ENCODE data around the gene PPWD1. TPM values are rescaled to one million over a fixed set of nuclear protein-coding genes. Genes with fewer than 3 reads are reported as not detected.
"Not testable (repeated sequence)": the region's sequence is repeated elsewhere in the genome, so short reads cannot be mapped to it uniquely, and the experiment has no call there.

Gene PPWD1
- total RNA-seq, 2 donors from 2014 or later: 32.8 to 71.0 TPM

GRCh38 chr5:65577141-65577540 is 14.0 kb downstream of the PPWD1 start:
- Histone ChIP-seq H3K36me3 (peaks cover 8% of the 10 kb centered on the region), H3K27me3 (replicated peaks; ENCODE audit: insufficient read depth) (no peaks in the 10 kb centered on the region), H3K27ac (no peak overlapping the region), H3K4me1 (ENCODE audit: control insufficient read depth in 1 of 2, low read depth in 2 of 2) (no peaks in the 10 kb centered on the region), H3K4me3 (no peak overlapping the region), H3K9me3 (no peaks in the 10 kb centered on the region)
- TF ChIP-seq CTCF (IDR thresholded peaks at IDR 0.05): no peak
- ATAC-seq (ENCODE audit: insufficient number of reproducible peaks, low FRiP score, low read depth) (no peak), DNase-seq (ENCODE audit: low spot score) (no peak)

- Histone ChIP-seq H3K9me3 (no peaks in the 10 kb centered on the region), H3K27me3 (replicated peaks; ENCODE audit: insufficient read depth) (no peaks in the 10 kb centered on the region), H3K4me3 (no peak overlapping the region), H3K4me1 (ENCODE audit: control insufficient read depth in 1 of 2, low read depth in 2 of 2) (no peaks in the 10 kb centered on the region), H3K36me3 (peaks cover 38% of the 10 kb centered on the region), H3K27ac (no peak overlapping the region)
- no peak for TF ChIP-seq CTCF (IDR thresholded peaks at IDR 0.05)
- no peak for ATAC-seq (ENCODE audit: insufficient number of reproducible peaks, low FRiP score, low read depth)
- DNase-seq (ENCODE audit: low spot score): no peak
These were observed 25.6 kb downstream of the PPWD1 start for GRCh38 chr5:65588694-65589093.

- H3K27ac ChIP-seq, H3K4me3 ChIP-seq: not testable (repeated sequence)
- peaks cover 29% of the 10 kb centered on the region for H3K36me3 ChIP-seq
These were observed 38.7 kb downstream of the PPWD1 start for GRCh38 chr5:65601761-65602160.

GRCh38 chr5:65611524-65611923 is 48.4 kb downstream of the PPWD1 start:
- H3K36me3 ChIP-seq: peaks cover 28% of the 10 kb centered on the region

More at GRCh38 chr5:65601761-65602160, 38.7 kb downstream of the PPWD1 start:
- not testable (repeated sequence) for ATAC-seq (ENCODE audit: insufficient number of reproducible peaks, low FRiP score, low read depth); H3K4me1 ChIP-seq (ENCODE audit: control insufficient read depth in 1 of 2, low read depth in 2 of 2); H3K27me3 ChIP-seq (replicated peaks; ENCODE audit: insufficient read depth); H3K9me3 ChIP-seq; DNase-seq (ENCODE audit: low spot score)

GRCh38 chr5:65612298-65612907 is 49.3 kb downstream of the PPWD1 start:
- H3K9me3 ChIP-seq: no peaks in the 10 kb centered on the region
- H3K27ac ChIP-seq: no peak overlapping the region
- H3K27me3 ChIP-seq (replicated peaks; ENCODE audit: insufficient read depth): no peaks in the 10 kb centered on the region
- DNase-seq (ENCODE audit: low spot score): no peak
- no peak for ATAC-seq (ENCODE audit: insufficient number of reproducible peaks, low FRiP score, low read depth)
- no peak for TF ChIP-seq CTCF (IDR thresholded peaks at IDR 0.05)
- no peak overlapping the region for H3K4me3 ChIP-seq
- H3K36me3 ChIP-seq: peaks cover 28% of the 10 kb centered on the region
- H3K4me1 ChIP-seq (ENCODE audit: control insufficient read depth in 1 of 2, low read depth in 2 of 2): no peaks in the 10 kb centered on the region

More at GRCh38 chr5:65611524-65611923, 48.4 kb downstream of the PPWD1 start:
- no peak overlapping the region for H3K27ac ChIP-seq
- no peaks in the 10 kb centered on the region for H3K9me3 ChIP-seq
- no peaks in the 10 kb centered on the region for H3K27me3 ChIP-seq (replicated peaks; ENCODE audit: insufficient read depth)
- H3K4me3 ChIP-seq: no peak overlapping the region
- TF ChIP-seq CTCF (IDR thresholded peaks at IDR 0.05): no peak
- DNase-seq (ENCODE audit: low spot score) (no peak), ATAC-seq (ENCODE audit: insufficient number of reproducible peaks, low FRiP score, low read depth) (no peak)
- no peaks in the 10 kb centered on the region for H3K4me1 ChIP-seq (ENCODE audit: control insufficient read depth in 1 of 2, low read depth in 2 of 2)

- H3K27ac ChIP-seq: no peak overlapping the region
- H3K36me3 ChIP-seq: peaks cover 3% of the 10 kb centered on the region
- no peaks in the 10 kb centered on the region for H3K9me3 ChIP-seq
- H3K4me3 ChIP-seq: no peak overlapping the region
- ATAC-seq (ENCODE audit: insufficient number of reproducible peaks, low FRiP score, low read depth): no peak
- no peak for DNase-seq (ENCODE audit: low spot score)
- TF ChIP-seq CTCF (IDR thresholded peaks at IDR 0.05): no peak
- peaks cover 18 to 31% of the 10 kb centered on the region in 2 donors for H3K4me1 ChIP-seq (ENCODE audit: control insufficient read depth in 1 of 2, low read depth in 2 of 2)
- no peaks in the 10 kb centered on the region for H3K27me3 ChIP-seq (replicated peaks; ENCODE audit: insufficient read depth)
These were observed 56.9 kb downstream of the PPWD1 start for GRCh38 chr5:65620021-65620420.

GRCh38 chr5:65621961-65622360 is 58.9 kb downstream of the PPWD1 start:
- H3K27ac ChIP-seq; H3K9me3 ChIP-seq; ATAC-seq (ENCODE audit: insufficient number of reproducible peaks, low FRiP score, low read depth); H3K27me3 ChIP-seq (replicated peaks; ENCODE audit: insufficient read depth); H3K36me3 ChIP-seq; DNase-seq (ENCODE audit: low spot score); H3K4me3 ChIP-seq: not testable (repeated sequence)
- peaks cover 25 to 42% of the 10 kb centered on the region in 2 donors for H3K4me1 ChIP-seq (ENCODE audit: control insufficient read depth in 1 of 2, low read depth in 2 of 2)
